K562 (cell line): ENCODE measurements around the gene SMC5. TPM values are rescaled to one million over a fixed set of nuclear protein-coding genes. Genes with fewer than 3 reads are reported as not detected.

Experiments used
- ATAC-seq: fragments of 200-7000 bp; cut with Tn5 transposase; 3 replicates; pipeline ENCODE4 v1.9.1; 2020; ENCODE audit warnings: moderate library complexity
- BruUV-seq: library from RNA; stranded (reverse); fragments of 400-500 nt; replicated peaks from 2 replicates; lab custom pipeline; 2021; lab: Mats Ljungman, UMichigan
- CTCF ChIA-PET: fragments of 300-600 bp; formaldehyde crosslinking; extraction: SDS; loops from one replicate; lab custom pipeline; 2021; ENCODE audit warnings: low intra/inter-chr PET ratio; lab: Yijun Ruan, JAX
- POLR2A ChIA-PET: fragments of 300-600, 350-650 bp; sonication (Branson Sonifier 250); formaldehyde crosslinking; extraction: SDS; loops from one replicate; lab custom pipeline; 2021; ENCODE audit warnings: antibody characterized with exemption, inconsistent platforms; lab: Yijun Ruan, JAX
- DNase-seq, 4 experiments: peaks; one replicate each; pipeline versions ENCODE4 v3.0.0 to v3.0.0-alpha.2; 2011 to 2018; ENCODE audit warnings: low spot score in 3 of 4, mixed read lengths in 3 of 4; ENCODE audit errors: extremely low read depth in 1 of 4
- FAIRE-seq: peaks from 2 replicates; lab custom pipeline; 2011; peaks lifted over from hg19 to GRCh38; lab: Jason Lieb, UNC
- H2AFZ ChIP-seq: 2 replicates; pipeline ENCODE4 v1.6.0; 2011; ENCODE audit warnings: low read depth, low read length, control low read depth, inconsistent platforms
- H3K27ac ChIP-seq: fragments of 200-600 bp; 3 replicates; pipeline ENCODE4 v1.8.0; 2011; ENCODE audit warnings: low read depth, mild to moderate bottlenecking, control low read depth, inconsistent platforms, low read length, moderate library complexity, mixed read lengths; ENCODE audit errors: extremely low read depth
- H3K27me3 ChIP-seq, 2 experiments: fragments of 300-600 bp in 1 of 2; 2 replicates in 1 of 2; 3 replicates in 1 of 2; pipeline versions ENCODE4 v1.6.0 to v1.8.0; 2011; ENCODE audit warnings: inconsistent platforms in 2 of 2, low read length in 2 of 2, mild to moderate bottlenecking in 1 of 2, mixed read lengths in 1 of 2, moderate library complexity in 1 of 2; ENCODE audit not compliant: control insufficient read depth in 2 of 2, insufficient read depth in 2 of 2
- H3K36me3 ChIP-seq: fragments of 300-600 bp; 3 replicates; pipeline ENCODE4 v1.8.0; 2011; ENCODE audit warnings: mild to moderate bottlenecking, low read length, inconsistent platforms; ENCODE audit not compliant: control insufficient read depth, insufficient read depth
- H3K4me1 ChIP-seq, 2 experiments: fragments of 200-600 bp in 1 of 2; replicated peaks in 1 of 2; 2 replicates in 1 of 2; 3 replicates in 1 of 2; pipeline versions ENCODE4 v1.5.1 to v1.8.0; 2011; ENCODE audit warnings: inconsistent platforms in 2 of 2, low read length in 2 of 2, mild to moderate bottlenecking in 1 of 2, mixed read lengths in 1 of 2, moderate library complexity in 1 of 2; ENCODE audit not compliant: control insufficient read depth in 2 of 2, insufficient read depth in 2 of 2
- H3K4me2 ChIP-seq: 2 replicates; pipeline ENCODE4 v1.6.1; 2011; ENCODE audit warnings: low read length, control low read depth, inconsistent platforms, mixed read lengths; ENCODE audit not compliant: insufficient read depth
- H3K4me3 ChIP-seq: fragments of 200-600 bp; sonication (generic), shearing (Covaris generic); 2 replicates; pipeline ENCODE4 v1.5.1; 2016; ENCODE audit warnings: control low read depth, inconsistent platforms
- H3K79me2 ChIP-seq: fragments of 200-600 bp; 3 replicates; pipeline ENCODE4 v1.8.0; 2011; ENCODE audit warnings: low read length, inconsistent platforms; ENCODE audit not compliant: control insufficient read depth, insufficient read depth
- H3K9ac ChIP-seq, 2 experiments: 2 replicates each; pipeline versions ENCODE4 v1.6.0 to v1.6.1; 2011; ENCODE audit warnings: low read depth in 2 of 2, low read length in 2 of 2, control low read depth in 1 of 2, inconsistent platforms in 1 of 2, mild to moderate bottlenecking in 1 of 2, mixed read lengths in 1 of 2; ENCODE audit not compliant: insufficient read depth in 1 of 2
- H3K9me1 ChIP-seq: one replicate; pipeline ENCODE4 v1.6.0; 2011; ENCODE audit warnings: inconsistent platforms, mild to moderate bottlenecking, low read length, moderate library complexity; ENCODE audit not compliant: control insufficient read depth, insufficient read depth
- H3K9me3 ChIP-seq: replicated peaks from 2 replicates; pipeline ENCODE4 v1.5.1; 2011; ENCODE audit warnings: low read depth, low read length, inconsistent platforms; ENCODE audit not compliant: control insufficient read depth, insufficient read depth
- H4K20me1 ChIP-seq: replicated peaks from 2 replicates; pipeline ENCODE4 v1.6.1; 2011; ENCODE audit warnings: low read length, inconsistent platforms, mixed read lengths; ENCODE audit not compliant: control insufficient read depth, insufficient read depth
- MCM2 ChIP-seq: fragments of 450-650 bp; IDR thresholded peaks from 2 replicates; pipeline ENCODE4 v1.6.1; 2017; ENCODE audit warnings: low read depth, mild to moderate bottlenecking
- NFATC3 ChIP-seq: fragments of 450-650 bp; IDR thresholded peaks from 2 replicates; pipeline ENCODE4 v1.6.1; 2017; ENCODE audit warnings: mild to moderate bottlenecking
- ZNF778 ChIP-seq: fragments of 450-650 bp; formaldehyde crosslinking; IDR thresholded peaks from 2 replicates; pipeline ENCODE4 v1.4.0; 2020; ENCODE audit warnings: mild to moderate bottlenecking, moderate library complexity
- WGBS: fragments of 100-300 bp; shearing (Covaris generic); methylation state at CpG from one replicate; pipeline ENCODE4 v1.1.6; 2016; ENCODE audit warnings: low coverage, mixed read lengths; ENCODE audit not compliant: insufficient coverage; ENCODE audit errors: missing lambda C conversion rate; 5-methylcytosine and 5-hydroxymethylcytosine counted together
- in situ Hi-C: fragments of 300-500 bp; cut with MboI; formaldehyde crosslinking; loops from 4 replicates; pipeline ENCODE4 v1.15.0; 2018; ENCODE audit warnings: inconsistent platforms, mixed read lengths
- intact Hi-C: fragments of 100-400 bp; cut with micrococcal nuclease; formaldehyde crosslinking; loops from 2 replicates; pipeline ENCODE4 v1.14.2; 2022
- polyA plus RNA-seq, 8 experiments: library from polyadenylated mRNA; depleted of rRNA in 4 of 8; stranded (reverse) in 5 of 8; unstranded in 3 of 8; fragments of >200 nt; fragmentation: Nextera tagmentation in 2 of 8; fragmentation: Illumina TruSeq in 1 of 8; extraction: Ambion mirVana in 2 of 8; extraction: Trizol in 1 of 8; gene quantifications; 2 replicates each; pipeline versions ENCODE4 v1.2.1 to v1.2.3, GENCODE V29; 2011 to 2014; ENCODE audit warnings: inconsistent platforms in 1 of 8, missing spikeins in 1 of 8
- total RNA-seq, 7 experiments: library from RNA; depleted of rRNA in 6 of 7; stranded (reverse); fragments of >200 nt in 6 of 7; fragmentation: Illumina TruSeq in 2 of 7; extraction: Trizol in 2 of 7; gene quantifications; 2 replicates each; pipeline versions ENCODE4 v1.2.1 to v1.2.3, GENCODE V29; 2011 to 2021; ENCODE audit warnings: low replicate concordance in 1 of 7
- TF ChIP-seq, protein P1 (sequence below): sonication (generic); formaldehyde crosslinking; IDR thresholded peaks from 2 replicates; pipeline ENCODE4 v1.8.0; 2023; ENCODE audit warnings: mild to moderate bottlenecking, missing genetic modification reagents
- TF ChIP-seq, protein P2 (sequence below): fragments of 200-600 bp; sonication (generic); IDR thresholded peaks from one replicate; pipeline ENCODE4 v1.6.1; 2012; ENCODE audit warnings: mild to moderate bottlenecking, low read depth, low read length, inconsistent platforms
- TF ChIP-seq, protein P3 (sequence below), 2 experiments: fragments of 450-650 bp; IDR thresholded peaks; 2 replicates each; pipeline ENCODE4 v1.6.1; 2016

SMC5 gene
- total and polyA plus RNA-seq, 9 of the 15 experiments (the other 6 are each of a cell fraction or from before 2014, with no cell fraction given), result 3.5 to 43.2 (median 21.4) TPM

GRCh38 chr9:70298245-70298771 lies 39.5 kb downstream of the SMC5 start (continued):
- TF ChIP-seq, protein P1, sequence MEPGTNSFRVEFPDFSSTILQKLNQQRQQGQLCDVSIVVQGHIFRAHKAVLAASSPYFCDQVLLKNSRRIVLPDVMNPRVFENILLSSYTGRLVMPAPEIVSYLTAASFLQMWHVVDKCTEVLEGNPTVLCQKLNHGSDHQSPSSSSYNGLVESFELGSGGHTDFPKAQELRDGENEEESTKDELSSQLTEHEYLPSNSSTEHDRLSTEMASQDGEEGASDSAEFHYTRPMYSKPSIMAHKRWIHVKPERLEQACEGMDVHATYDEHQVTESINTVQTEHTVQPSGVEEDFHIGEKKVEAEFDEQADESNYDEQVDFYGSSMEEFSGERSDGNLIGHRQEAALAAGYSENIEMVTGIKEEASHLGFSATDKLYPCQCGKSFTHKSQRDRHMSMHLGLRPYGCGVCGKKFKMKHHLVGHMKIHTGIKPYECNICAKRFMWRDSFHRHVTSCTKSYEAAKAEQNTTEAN (CRISPR knock-in tag), result no peak
- no peak for TF ChIP-seq ZNF778 (CRISPR knock-in tag)
- TF ChIP-seq NFATC3, result no peak
- no peak for TF ChIP-seq MCM2

DNA sequence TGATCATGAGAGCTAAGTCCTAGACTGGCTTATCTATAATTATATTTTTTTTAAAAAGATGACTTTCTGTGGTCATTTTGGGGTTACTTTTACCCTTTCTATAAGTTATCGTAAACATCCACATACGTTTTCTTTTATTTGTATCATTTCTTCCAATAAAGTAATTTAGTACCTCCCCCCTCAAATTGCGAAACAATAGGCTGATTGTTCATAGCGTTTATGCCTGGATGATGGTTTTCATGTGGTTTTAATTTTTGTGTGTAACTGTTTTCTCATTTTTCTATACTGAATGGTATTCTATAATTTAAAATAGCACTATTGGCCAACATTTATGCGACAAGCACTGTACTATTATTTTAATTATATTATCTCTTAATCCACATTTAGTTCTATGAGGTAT lies 44.5 kb downstream of the SMC5 start:
- H3K9ac ChIP-seq, result no peak overlapping the region
- ChIA-PET CTCF (no interaction called here), POLR2A (interaction anchor here (1.3 kb wide), 1 partner anchor 32 kb away, joined by 3 read pairs; no protein-coding TSS in a partner anchor)
- no peaks in the 10 kb centered on the region for H3K79me2 ChIP-seq
- DNase-seq (no peak), ATAC-seq (no peak), FAIRE-seq (no peak)
- H3K36me3 ChIP-seq, result peaks cover 59% of the 10 kb centered on the region; the same call in 2 of the 3 replicates
- peaks cover 6 to 8% of the 10 kb centered on the region in 2 experiments; a peak in 3 of 5 replicates for H3K4me1 ChIP-seq
- in situ Hi-C loops (no loop called here), intact Hi-C loops (no loop called here)
- no peak overlapping the region; the same call in 2 of the 3 replicates for H3K27ac ChIP-seq
- WGBS, result 74% methylated on average over 3 of the region's 5 CpGs
- H3K9me3 ChIP-seq, result no peaks in the 10 kb centered on the region
- H4K20me1 ChIP-seq, result no peaks in the 10 kb centered on the region
- no peak overlapping the region for H3K4me2 ChIP-seq
- H3K9me1 ChIP-seq, result no peaks in the 10 kb centered on the region
- H3K4me3 ChIP-seq, result no peak overlapping the region
- no TSS peak for BruUV-seq
- no peak overlapping the region for H2AFZ ChIP-seq
- H3K27me3 ChIP-seq, result no peaks in the 10 kb centered on the region
- TF ChIP-seq, protein P2, sequence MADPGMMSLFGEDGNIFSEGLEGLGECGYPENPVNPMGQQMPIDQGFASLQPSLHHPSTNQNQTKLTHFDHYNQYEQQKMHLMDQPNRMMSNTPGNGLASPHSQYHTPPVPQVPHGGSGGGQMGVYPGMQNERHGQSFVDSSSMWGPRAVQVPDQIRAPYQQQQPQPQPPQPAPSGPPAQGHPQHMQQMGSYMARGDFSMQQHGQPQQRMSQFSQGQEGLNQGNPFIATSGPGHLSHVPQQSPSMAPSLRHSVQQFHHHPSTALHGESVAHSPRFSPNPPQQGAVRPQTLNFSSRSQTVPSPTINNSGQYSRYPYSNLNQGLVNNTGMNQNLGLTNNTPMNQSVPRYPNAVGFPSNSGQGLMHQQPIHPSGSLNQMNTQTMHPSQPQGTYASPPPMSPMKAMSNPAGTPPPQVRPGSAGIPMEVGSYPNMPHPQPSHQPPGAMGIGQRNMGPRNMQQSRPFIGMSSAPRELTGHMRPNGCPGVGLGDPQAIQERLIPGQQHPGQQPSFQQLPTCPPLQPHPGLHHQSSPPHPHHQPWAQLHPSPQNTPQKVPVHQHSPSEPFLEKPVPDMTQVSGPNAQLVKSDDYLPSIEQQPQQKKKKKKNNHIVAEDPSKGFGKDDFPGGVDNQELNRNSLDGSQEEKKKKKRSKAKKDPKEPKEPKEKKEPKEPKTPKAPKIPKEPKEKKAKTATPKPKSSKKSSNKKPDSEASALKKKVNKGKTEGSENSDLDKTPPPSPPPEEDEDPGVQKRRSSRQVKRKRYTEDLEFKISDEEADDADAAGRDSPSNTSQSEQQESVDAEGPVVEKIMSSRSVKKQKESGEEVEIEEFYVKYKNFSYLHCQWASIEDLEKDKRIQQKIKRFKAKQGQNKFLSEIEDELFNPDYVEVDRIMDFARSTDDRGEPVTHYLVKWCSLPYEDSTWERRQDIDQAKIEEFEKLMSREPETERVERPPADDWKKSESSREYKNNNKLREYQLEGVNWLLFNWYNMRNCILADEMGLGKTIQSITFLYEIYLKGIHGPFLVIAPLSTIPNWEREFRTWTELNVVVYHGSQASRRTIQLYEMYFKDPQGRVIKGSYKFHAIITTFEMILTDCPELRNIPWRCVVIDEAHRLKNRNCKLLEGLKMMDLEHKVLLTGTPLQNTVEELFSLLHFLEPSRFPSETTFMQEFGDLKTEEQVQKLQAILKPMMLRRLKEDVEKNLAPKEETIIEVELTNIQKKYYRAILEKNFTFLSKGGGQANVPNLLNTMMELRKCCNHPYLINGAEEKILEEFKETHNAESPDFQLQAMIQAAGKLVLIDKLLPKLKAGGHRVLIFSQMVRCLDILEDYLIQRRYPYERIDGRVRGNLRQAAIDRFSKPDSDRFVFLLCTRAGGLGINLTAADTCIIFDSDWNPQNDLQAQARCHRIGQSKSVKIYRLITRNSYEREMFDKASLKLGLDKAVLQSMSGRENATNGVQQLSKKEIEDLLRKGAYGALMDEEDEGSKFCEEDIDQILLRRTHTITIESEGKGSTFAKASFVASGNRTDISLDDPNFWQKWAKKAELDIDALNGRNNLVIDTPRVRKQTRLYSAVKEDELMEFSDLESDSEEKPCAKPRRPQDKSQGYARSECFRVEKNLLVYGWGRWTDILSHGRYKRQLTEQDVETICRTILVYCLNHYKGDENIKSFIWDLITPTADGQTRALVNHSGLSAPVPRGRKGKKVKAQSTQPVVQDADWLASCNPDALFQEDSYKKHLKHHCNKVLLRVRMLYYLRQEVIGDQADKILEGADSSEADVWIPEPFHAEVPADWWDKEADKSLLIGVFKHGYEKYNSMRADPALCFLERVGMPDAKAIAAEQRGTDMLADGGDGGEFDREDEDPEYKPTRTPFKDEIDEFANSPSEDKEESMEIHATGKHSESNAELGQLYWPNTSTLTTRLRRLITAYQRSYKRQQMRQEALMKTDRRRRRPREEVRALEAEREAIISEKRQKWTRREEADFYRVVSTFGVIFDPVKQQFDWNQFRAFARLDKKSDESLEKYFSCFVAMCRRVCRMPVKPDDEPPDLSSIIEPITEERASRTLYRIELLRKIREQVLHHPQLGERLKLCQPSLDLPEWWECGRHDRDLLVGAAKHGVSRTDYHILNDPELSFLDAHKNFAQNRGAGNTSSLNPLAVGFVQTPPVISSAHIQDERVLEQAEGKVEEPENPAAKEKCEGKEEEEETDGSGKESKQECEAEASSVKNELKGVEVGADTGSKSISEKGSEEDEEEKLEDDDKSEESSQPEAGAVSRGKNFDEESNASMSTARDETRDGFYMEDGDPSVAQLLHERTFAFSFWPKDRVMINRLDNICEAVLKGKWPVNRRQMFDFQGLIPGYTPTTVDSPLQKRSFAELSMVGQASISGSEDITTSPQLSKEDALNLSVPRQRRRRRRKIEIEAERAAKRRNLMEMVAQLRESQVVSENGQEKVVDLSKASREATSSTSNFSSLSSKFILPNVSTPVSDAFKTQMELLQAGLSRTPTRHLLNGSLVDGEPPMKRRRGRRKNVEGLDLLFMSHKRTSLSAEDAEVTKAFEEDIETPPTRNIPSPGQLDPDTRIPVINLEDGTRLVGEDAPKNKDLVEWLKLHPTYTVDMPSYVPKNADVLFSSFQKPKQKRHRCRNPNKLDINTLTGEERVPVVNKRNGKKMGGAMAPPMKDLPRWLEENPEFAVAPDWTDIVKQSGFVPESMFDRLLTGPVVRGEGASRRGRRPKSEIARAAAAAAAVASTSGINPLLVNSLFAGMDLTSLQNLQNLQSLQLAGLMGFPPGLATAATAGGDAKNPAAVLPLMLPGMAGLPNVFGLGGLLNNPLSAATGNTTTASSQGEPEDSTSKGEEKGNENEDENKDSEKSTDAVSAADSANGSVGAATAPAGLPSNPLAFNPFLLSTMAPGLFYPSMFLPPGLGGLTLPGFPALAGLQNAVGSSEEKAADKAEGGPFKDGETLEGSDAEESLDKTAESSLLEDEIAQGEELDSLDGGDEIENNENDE, result no peak
- TF ChIP-seq, protein P3, sequence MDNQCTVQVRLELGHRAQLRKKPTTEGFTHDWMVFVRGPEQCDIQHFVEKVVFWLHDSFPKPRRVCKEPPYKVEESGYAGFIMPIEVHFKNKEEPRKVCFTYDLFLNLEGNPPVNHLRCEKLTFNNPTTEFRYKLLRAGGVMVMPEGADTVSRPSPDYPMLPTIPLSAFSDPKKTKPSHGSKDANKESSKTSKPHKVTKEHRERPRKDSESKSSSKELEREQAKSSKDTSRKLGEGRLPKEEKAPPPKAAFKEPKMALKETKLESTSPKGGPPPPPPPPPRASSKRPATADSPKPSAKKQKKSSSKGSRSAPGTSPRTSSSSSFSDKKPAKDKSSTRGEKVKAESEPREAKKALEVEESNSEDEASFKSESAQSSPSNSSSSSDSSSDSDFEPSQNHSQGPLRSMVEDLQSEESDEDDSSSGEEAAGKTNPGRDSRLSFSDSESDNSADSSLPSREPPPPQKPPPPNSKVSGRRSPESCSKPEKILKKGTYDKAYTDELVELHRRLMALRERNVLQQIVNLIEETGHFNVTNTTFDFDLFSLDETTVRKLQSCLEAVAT (IDR thresholded peaks at IDR 0.05), result no peak
